ENCODE measurements around the gene ZFAND4.

The ZFAND4 gene

DNA sequence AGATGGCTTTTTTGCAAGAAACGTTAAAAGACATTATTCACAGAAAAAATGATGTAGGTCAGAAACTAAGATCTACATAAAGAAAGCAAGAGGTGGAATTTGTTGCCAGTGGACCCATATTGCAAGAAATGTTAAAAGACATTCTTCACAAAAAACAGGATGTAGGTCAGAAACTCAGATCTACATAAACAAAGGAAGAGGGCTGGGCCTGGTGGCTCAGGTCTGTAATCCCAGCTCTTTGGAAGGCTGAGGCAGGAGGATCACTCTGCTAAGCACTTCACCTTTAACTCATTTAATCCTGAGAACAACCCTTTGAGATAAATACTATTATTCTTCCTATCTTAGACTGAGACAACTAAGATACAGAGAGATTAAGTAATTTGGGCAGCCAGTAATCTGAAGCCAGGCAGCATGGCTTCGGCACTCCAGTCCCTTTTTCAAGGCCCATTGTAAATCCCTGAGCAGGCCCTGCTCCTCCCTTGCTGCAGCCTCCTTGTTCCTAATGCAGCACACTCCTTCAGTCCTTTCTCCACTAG is 11.6 kb downstream of the ZFAND4 start:
- TF ChIP-seq ESRRG (CRISPR knock-in tag; IDR thresholded peaks at IDR 0.05) (no peak), RARB (CRISPR knock-in tag; IDR thresholded peaks at IDR 0.05) (no peak), ZFP30 (CRISPR knock-in tag; IDR thresholded peaks at IDR 0.05) (no peak), ISL1 (CRISPR knock-in tag; IDR thresholded peaks at IDR 0.05) (no peak), ZFP3 (CRISPR knock-in tag; IDR thresholded peaks at IDR 0.05) (no peak), CSDC2 (CRISPR knock-in tag; IDR thresholded peaks at IDR 0.05) (no peak), GLIS3 (CRISPR knock-in tag; IDR thresholded peaks at IDR 0.05) (no peak), ZNF70 (CRISPR knock-in tag; IDR thresholded peaks at IDR 0.05) (no peak), BACH2 (CRISPR knock-in tag; IDR thresholded peaks at IDR 0.05; ENCODE audit: borderline replicate concordance) (no peak), SNAI2 (CRISPR knock-in tag; IDR thresholded peaks at IDR 0.05) (no peak), ZC3H10 (CRISPR knock-in tag; IDR thresholded peaks at IDR 0.05) (no peak), OSR1 (CRISPR knock-in tag; IDR thresholded peaks at IDR 0.05) (no peak), ZNF565 (CRISPR knock-in tag; conservative IDR thresholded peaks at IDR 0.05; ENCODE audit: low read depth) (no peak), TCF4 (CRISPR knock-in tag; IDR thresholded peaks at IDR 0.05; ENCODE audit: borderline replicate concordance) (no peak), TOX (CRISPR knock-in tag; IDR thresholded peaks at IDR 0.05; ENCODE audit: borderline replicate concordance) (no peak)
- TF ChIP-seq, protein P1, sequence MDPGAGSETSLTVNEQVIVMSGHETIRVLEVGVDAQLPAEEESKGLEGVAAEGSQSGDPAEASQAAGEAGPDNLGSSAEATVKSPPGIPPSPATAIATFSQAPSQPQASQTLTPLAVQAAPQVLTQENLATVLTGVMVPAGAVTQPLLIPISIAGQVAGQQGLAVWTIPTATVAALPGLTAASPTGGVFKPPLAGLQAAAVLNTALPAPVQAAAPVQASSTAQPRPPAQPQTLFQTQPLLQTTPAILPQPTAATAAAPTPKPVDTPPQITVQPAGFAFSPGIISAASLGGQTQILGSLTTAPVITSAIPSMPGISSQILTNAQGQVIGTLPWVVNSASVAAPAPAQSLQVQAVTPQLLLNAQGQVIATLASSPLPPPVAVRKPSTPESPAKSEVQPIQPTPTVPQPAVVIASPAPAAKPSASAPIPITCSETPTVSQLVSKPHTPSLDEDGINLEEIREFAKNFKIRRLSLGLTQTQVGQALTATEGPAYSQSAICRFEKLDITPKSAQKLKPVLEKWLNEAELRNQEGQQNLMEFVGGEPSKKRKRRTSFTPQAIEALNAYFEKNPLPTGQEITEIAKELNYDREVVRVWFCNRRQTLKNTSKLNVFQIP (CRISPR knock-in tag; IDR thresholded peaks at IDR 0.05; ENCODE audit: borderline replicate concordance, low read depth): no peak
- TF ChIP-seq, protein P2, sequence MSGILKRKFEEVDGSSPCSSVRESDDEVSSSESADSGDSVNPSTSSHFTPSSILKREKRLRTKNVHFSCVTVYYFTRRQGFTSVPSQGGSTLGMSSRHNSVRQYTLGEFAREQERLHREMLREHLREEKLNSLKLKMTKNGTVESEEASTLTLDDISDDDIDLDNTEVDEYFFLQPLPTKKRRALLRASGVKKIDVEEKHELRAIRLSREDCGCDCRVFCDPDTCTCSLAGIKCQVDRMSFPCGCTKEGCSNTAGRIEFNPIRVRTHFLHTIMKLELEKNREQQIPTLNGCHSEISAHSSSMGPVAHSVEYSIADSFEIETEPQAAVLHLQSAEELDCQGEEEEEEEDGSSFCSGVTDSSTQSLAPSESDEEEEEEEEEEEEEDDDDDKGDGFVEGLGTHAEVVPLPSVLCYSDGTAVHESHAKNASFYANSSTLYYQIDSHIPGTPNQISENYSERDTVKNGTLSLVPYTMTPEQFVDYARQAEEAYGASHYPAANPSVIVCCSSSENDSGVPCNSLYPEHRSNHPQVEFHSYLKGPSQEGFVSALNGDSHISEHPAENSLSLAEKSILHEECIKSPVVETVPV (CRISPR knock-in tag; IDR thresholded peaks at IDR 0.05): no peak
- TF ChIP-seq, protein P3, sequence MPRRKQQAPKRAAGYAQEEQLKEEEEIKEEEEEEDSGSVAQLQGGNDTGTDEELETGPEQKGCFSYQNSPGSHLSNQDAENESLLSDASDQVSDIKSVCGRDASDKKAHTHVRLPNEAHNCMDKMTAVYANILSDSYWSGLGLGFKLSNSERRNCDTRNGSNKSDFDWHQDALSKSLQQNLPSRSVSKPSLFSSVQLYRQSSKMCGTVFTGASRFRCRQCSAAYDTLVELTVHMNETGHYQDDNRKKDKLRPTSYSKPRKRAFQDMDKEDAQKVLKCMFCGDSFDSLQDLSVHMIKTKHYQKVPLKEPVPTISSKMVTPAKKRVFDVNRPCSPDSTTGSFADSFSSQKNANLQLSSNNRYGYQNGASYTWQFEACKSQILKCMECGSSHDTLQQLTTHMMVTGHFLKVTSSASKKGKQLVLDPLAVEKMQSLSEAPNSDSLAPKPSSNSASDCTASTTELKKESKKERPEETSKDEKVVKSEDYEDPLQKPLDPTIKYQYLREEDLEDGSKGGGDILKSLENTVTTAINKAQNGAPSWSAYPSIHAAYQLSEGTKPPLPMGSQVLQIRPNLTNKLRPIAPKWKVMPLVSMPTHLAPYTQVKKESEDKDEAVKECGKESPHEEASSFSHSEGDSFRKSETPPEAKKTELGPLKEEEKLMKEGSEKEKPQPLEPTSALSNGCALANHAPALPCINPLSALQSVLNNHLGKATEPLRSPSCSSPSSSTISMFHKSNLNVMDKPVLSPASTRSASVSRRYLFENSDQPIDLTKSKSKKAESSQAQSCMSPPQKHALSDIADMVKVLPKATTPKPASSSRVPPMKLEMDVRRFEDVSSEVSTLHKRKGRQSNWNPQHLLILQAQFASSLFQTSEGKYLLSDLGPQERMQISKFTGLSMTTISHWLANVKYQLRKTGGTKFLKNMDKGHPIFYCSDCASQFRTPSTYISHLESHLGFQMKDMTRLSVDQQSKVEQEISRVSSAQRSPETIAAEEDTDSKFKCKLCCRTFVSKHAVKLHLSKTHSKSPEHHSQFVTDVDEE (CRISPR knock-in tag; IDR thresholded peaks at IDR 0.05): no peak
- TF ChIP-seq, protein P4, sequence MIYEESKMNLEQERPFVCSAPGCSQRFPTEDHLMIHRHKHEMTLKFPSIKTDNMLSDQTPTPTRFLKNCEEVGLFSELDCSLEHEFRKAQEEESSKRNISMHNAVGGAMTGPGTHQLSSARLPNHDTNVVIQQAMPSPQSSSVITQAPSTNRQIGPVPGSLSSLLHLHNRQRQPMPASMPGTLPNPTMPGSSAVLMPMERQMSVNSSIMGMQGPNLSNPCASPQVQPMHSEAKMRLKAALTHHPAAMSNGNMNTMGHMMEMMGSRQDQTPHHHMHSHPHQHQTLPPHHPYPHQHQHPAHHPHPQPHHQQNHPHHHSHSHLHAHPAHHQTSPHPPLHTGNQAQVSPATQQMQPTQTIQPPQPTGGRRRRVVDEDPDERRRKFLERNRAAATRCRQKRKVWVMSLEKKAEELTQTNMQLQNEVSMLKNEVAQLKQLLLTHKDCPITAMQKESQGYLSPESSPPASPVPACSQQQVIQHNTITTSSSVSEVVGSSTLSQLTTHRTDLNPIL (CRISPR knock-in tag; IDR thresholded peaks at IDR 0.05; ENCODE audit: low read depth): no peak
- TF ChIP-seq, protein P5, sequence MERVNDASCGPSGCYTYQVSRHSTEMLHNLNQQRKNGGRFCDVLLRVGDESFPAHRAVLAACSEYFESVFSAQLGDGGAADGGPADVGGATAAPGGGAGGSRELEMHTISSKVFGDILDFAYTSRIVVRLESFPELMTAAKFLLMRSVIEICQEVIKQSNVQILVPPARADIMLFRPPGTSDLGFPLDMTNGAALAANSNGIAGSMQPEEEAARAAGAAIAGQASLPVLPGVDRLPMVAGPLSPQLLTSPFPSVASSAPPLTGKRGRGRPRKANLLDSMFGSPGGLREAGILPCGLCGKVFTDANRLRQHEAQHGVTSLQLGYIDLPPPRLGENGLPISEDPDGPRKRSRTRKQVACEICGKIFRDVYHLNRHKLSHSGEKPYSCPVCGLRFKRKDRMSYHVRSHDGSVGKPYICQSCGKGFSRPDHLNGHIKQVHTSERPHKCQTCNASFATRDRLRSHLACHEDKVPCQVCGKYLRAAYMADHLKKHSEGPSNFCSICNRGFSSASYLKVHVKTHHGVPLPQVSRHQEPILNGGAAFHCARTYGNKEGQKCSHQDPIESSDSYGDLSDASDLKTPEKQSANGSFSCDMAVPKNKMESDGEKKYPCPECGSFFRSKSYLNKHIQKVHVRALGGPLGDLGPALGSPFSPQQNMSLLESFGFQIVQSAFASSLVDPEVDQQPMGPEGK (CRISPR knock-in tag; IDR thresholded peaks at IDR 0.05; ENCODE audit: borderline replicate concordance): no peak
- no peak for ATAC-seq

DNA sequence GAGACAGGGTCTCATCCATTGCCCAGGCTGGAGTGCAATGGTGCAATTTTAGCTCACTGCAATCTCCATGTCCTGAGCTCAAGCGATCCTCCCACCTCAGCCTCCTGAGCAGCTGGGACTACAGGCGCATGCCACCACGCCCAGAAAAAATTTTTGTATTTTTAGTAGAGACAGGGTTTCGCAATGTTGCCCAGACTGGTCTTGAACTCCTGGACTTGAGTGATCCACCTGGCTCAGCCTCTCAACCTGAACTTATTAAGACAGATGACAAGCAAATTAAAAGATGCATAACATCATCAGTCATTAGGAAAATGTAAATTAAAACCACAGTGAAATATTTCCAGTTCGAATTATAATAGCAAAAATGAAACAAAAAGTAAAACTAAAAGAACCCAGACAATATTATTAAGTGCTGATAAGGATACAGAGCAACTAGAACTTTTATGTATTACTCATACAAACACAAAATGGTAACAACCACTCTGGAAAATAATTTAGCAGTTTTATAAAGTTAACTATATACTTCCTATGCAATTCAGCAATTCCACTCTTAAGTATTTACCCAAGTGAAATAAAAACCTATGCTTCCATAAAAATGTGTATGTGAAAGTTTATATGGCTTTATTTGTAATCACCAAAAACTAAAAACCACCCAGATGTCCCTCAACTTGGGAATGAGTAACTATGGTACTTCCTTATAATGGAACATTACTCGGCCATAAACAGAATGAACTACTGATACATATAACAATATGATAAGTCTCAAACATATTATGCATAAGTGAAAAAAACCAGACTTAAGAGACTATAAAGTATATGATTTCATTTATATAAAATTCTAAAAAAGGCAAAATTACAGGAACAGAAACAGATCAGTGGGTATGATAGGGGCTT is 15.3 kb downstream of the ZFAND4 start:
- TF ChIP-seq ZNF70 (CRISPR knock-in tag; IDR thresholded peaks at IDR 0.05): no peak
- no peak for TF ChIP-seq TOX (CRISPR knock-in tag; IDR thresholded peaks at IDR 0.05; ENCODE audit: borderline replicate concordance)
- TF ChIP-seq, protein P3 (CRISPR knock-in tag; IDR thresholded peaks at IDR 0.05): no peak
- TF ChIP-seq ESRRG (CRISPR knock-in tag; IDR thresholded peaks at IDR 0.05): no peak
- TF ChIP-seq SNAI2 (CRISPR knock-in tag; IDR thresholded peaks at IDR 0.05): no peak
- TF ChIP-seq ZC3H10 (CRISPR knock-in tag; IDR thresholded peaks at IDR 0.05): no peak
- TF ChIP-seq ZNF565 (CRISPR knock-in tag; conservative IDR thresholded peaks at IDR 0.05; ENCODE audit: low read depth): no peak
- TF ChIP-seq TCF4 (CRISPR knock-in tag; IDR thresholded peaks at IDR 0.05; ENCODE audit: borderline replicate concordance): no peak
- TF ChIP-seq, protein P2 (CRISPR knock-in tag; IDR thresholded peaks at IDR 0.05): no peak
- TF ChIP-seq ISL1 (CRISPR knock-in tag; IDR thresholded peaks at IDR 0.05): no peak
- TF ChIP-seq PPARA (CRISPR knock-in tag; IDR thresholded peaks at IDR 0.05; ENCODE audit: borderline replicate concordance): no peak
- TF ChIP-seq ZFP30 (CRISPR knock-in tag; IDR thresholded peaks at IDR 0.05): no peak
- TF ChIP-seq, protein P4 (CRISPR knock-in tag; IDR thresholded peaks at IDR 0.05; ENCODE audit: low read depth): no peak
- no peak for TF ChIP-seq OSR1 (CRISPR knock-in tag; IDR thresholded peaks at IDR 0.05)

More for the DNA sequence above, 15.3 kb downstream of the ZFAND4 start:
- ATAC-seq: no peak
